Caco-2 (cell line): Measurements from ENCODE around the gene DENND2D. TPM values are rescaled to one million over a fixed set of nuclear protein-coding genes. Genes with fewer than 3 reads are reported as not detected.

Experiments
- BruUV-seq: library from RNA; stranded (reverse); fragments of 400-500 nt; replicated peaks from 2 replicates; lab custom pipeline; 2021; lab: Mats Ljungman, UMichigan
- CTCF ChIA-PET: fragments of 300-600 bp; sonication (Branson Sonifier 250); formaldehyde crosslinking; loops from one replicate; lab custom pipeline; 2022; ENCODE audit warnings: antibody characterized with exemption; lab: Charles Lee
- POLR2A ChIA-PET: fragments of 300-600 bp; sonication (Branson Sonifier 250); formaldehyde crosslinking; loops from one replicate; lab custom pipeline; 2022; ENCODE audit warnings: antibody characterized with exemption; lab: Charles Lee
- DNase-seq, 2 experiments: peaks; one replicate each; pipeline versions ENCODE4 v3.0.0 to v3.0.0-alpha.2; 2020 to 2022
- H3K27me3 ChIP-seq: replicated peaks from 2 replicates; pipeline ENCODE4 v1.6.0; 2011; ENCODE audit warnings: low read length; ENCODE audit not compliant: control insufficient read depth, insufficient read depth
- H3K36me3 ChIP-seq: 2 replicates; pipeline ENCODE4 v1.5.1; 2011; ENCODE audit warnings: low read length; ENCODE audit not compliant: control insufficient read depth, insufficient read depth
- H3K4me1 ChIP-seq: fragments of 250-450 bp; sonication (Bioruptor Pico); 2 replicates; pipeline ENCODE4 v1.5.1; 2020; ENCODE audit warnings: mild to moderate bottlenecking
- H3K4me3 ChIP-seq: 2 replicates; pipeline ENCODE4 v1.5.1; 2011; ENCODE audit warnings: low read depth, mild to moderate bottlenecking, control low read depth, low read length
- H3K9me3 ChIP-seq: fragments of 250-450 bp; sonication (Bioruptor Pico); 2 replicates; pipeline ENCODE4 v1.5.1; 2020; ENCODE audit warnings: mild to moderate bottlenecking, moderate library complexity
- H3K27ac Mint-ChIP-seq: one replicate; pipeline ENCODE4 v1.8.0; 2022; ENCODE audit warnings: mixed read lengths; ENCODE audit not compliant: unreplicated experiment
- H3K27me3 Mint-ChIP-seq: one replicate; pipeline ENCODE4 v1.8.0; 2022; ENCODE audit warnings: mixed read lengths; ENCODE audit not compliant: insufficient read depth, unreplicated experiment
- H3K36me3 Mint-ChIP-seq: one replicate; pipeline ENCODE4 v1.8.0; 2022; ENCODE audit warnings: mild to moderate bottlenecking, mixed read lengths; ENCODE audit not compliant: insufficient read depth, unreplicated experiment
- H3K4me1 Mint-ChIP-seq: one replicate; pipeline ENCODE4 v1.8.0; 2022; ENCODE audit warnings: low read depth, mixed read lengths; ENCODE audit not compliant: unreplicated experiment
- H3K4me3 Mint-ChIP-seq: one replicate; pipeline ENCODE4 v1.8.0; 2022; ENCODE audit warnings: mild to moderate bottlenecking, moderate library complexity, mixed read lengths; ENCODE audit not compliant: unreplicated experiment
- H3K9me3 Mint-ChIP-seq: one replicate; pipeline ENCODE4 v1.8.0; 2022; ENCODE audit warnings: mixed read lengths; ENCODE audit not compliant: unreplicated experiment
- CTCF ChIP-seq, 2 experiments: fragments of 200-600 bp in 1 of 2; IDR thresholded peaks; 1 replicate in 1 of 2; 2 replicates in 1 of 2; pipeline versions ENCODE4 v1.5.1 to v1.8.0; 2011 to 2022; ENCODE audit warnings: antibody characterized with exemption in 1 of 2, control low read depth in 1 of 2, inconsistent platforms in 1 of 2, low read depth in 1 of 2, low read length in 1 of 2, mild to moderate bottlenecking in 1 of 2, moderate library complexity in 1 of 2; ENCODE audit not compliant: insufficient read depth in 1 of 2, severe bottlenecking in 1 of 2, unreplicated experiment in 1 of 2
- intact Hi-C: fragments of 100-400 bp; cut with micrococcal nuclease; formaldehyde crosslinking; loops from one replicate; pipeline ENCODE4 v1.10.0; 2022; ENCODE audit not compliant: unreplicated experiment
- total RNA-seq: library from RNA; stranded (reverse); gene quantifications from 2 replicates; pipeline ENCODE4 v1.2.3, GENCODE V29; 2022

DENND2D gene
- total RNA-seq, 1 experiment from 2014 or later, result 20.4 TPM

- peak overlapping the region; percentile 45 for H3K27ac Mint-ChIP-seq
- no peak for TF ChIP-seq CTCF (IDR thresholded peaks at IDR 0.05; ENCODE audit: insufficient read depth in 1 of 2, low read depth in 1 of 2, low read length in 1 of 2, severe bottlenecking in 1 of 2, unreplicated experiment in 1 of 2)
- no peaks in the 10 kb centered on the region for H3K36me3 ChIP-seq
- H3K27me3 ChIP-seq, result no peaks in the 10 kb centered on the region
- H3K4me3 Mint-ChIP-seq, result no peak overlapping the region
- intact Hi-C loops, result loop anchor here (5.0 kb wide), 1 partner anchor 126 kb away; no protein-coding TSS in a partner anchor
- H3K36me3 Mint-ChIP-seq, result peaks cover 9% of the 10 kb centered on the region
- no peaks in the 10 kb centered on the region for H3K27me3 Mint-ChIP-seq
- H3K9me3 Mint-ChIP-seq, result no peaks in the 10 kb centered on the region
- DNase-seq, result no peak
- H3K4me1 Mint-ChIP-seq, result peaks cover 21% of the 10 kb centered on the region
- CTCF ChIA-PET, result interaction anchor here (1.2 kb wide), 1 partner anchor 112 kb away, joined by 4 read pairs; no protein-coding TSS in a partner anchor
- POLR2A ChIA-PET, result no interaction called here
- no peak overlapping the region for H3K4me3 ChIP-seq
- peaks cover 13% of the 10 kb centered on the region for H3K4me1 ChIP-seq
- H3K9me3 ChIP-seq, result no peaks in the 10 kb centered on the region
- BruUV-seq, result no TSS peak
These were observed 21.3 kb upstream of the DENND2D start for GRCh38 chr1:111221633-111222291.

- Mint-ChIP-seq H3K36me3 (peaks cover 9% of the 10 kb centered on the region), H3K9me3 (no peaks in the 10 kb centered on the region), H3K27ac (no peak overlapping the region), H3K4me3 (no peak overlapping the region), H3K4me1 (peaks cover 26% of the 10 kb centered on the region), H3K27me3 (no peaks in the 10 kb centered on the region)
- H3K27me3 ChIP-seq, result no peaks in the 10 kb centered on the region
- no peaks in the 10 kb centered on the region for H3K9me3 ChIP-seq
- CTCF ChIA-PET, result interaction anchor here (1.2 kb wide), 1 partner anchor 113 kb away, joined by 4 read pairs; no protein-coding TSS in a partner anchor
- no peaks in the 10 kb centered on the region for H3K36me3 ChIP-seq
- POLR2A ChIA-PET, result interaction anchor here (1.0 kb wide), 1 partner anchor 157 kb away, joined by 7 read pairs; no protein-coding TSS in a partner anchor
- no peak overlapping the region for H3K4me3 ChIP-seq
- BruUV-seq, result no TSS peak
- peaks cover 17% of the 10 kb centered on the region for H3K4me1 ChIP-seq
- intact Hi-C loops, result loop anchor here (5.0 kb wide), 1 partner anchor 126 kb away; no protein-coding TSS in a partner anchor
- TF ChIP-seq CTCF (IDR thresholded peaks at IDR 0.05; ENCODE audit: insufficient read depth in 1 of 2, low read depth in 1 of 2, low read length in 1 of 2, severe bottlenecking in 1 of 2, unreplicated experiment in 1 of 2), result no peak
- no peak for DNase-seq
These were observed 20.8 kb upstream of the DENND2D start for GRCh38 chr1:111221276-111221632.

- Mint-ChIP-seq H3K27ac (no peak overlapping the region), H3K27me3 (no peaks in the 10 kb centered on the region), H3K9me3 (no peaks in the 10 kb centered on the region), H3K36me3 (peaks cover 9% of the 10 kb centered on the region), H3K4me1 (peaks cover 31% of the 10 kb centered on the region), H3K4me3 (no peak overlapping the region)
- POLR2A ChIA-PET, result interaction anchor here (1.0 kb wide), 1 partner anchor 158 kb away, joined by 7 read pairs; no protein-coding TSS in a partner anchor
- CTCF ChIA-PET, result interaction anchor here (1.2 kb wide), 1 partner anchor 114 kb away, joined by 4 read pairs; no protein-coding TSS in a partner anchor
- DNase-seq, result no peak
- TF ChIP-seq CTCF (IDR thresholded peaks at IDR 0.05; ENCODE audit: insufficient read depth in 1 of 2, low read depth in 1 of 2, low read length in 1 of 2, severe bottlenecking in 1 of 2, unreplicated experiment in 1 of 2), result no peak
- H3K36me3 ChIP-seq, result no peaks in the 10 kb centered on the region
- peaks cover 22% of the 10 kb centered on the region for H3K4me1 ChIP-seq
- intact Hi-C loops, result loop anchor here (5.0 kb wide), 1 partner anchor 127 kb away; no protein-coding TSS in a partner anchor
- H3K27me3 ChIP-seq, result no peaks in the 10 kb centered on the region
- BruUV-seq, result no TSS peak
- H3K9me3 ChIP-seq, result no peaks in the 10 kb centered on the region
- H3K4me3 ChIP-seq, result no peak overlapping the region
These were observed 19.9 kb upstream of the DENND2D start for GRCh38 chr1:111220302-111220890.
